Thymus (tissue), 11 donors: ENCODE results near the gene CASKIN1. TPM values are rescaled to one million over a fixed set of nuclear protein-coding genes. Genes with fewer than 3 reads are reported as not detected.
A peak's percentile ranks its signal among the peaks of the same experiment; 100 is the strongest.

ENCODE experiments used
- DNase-seq, 9 donors: peaks; one replicate each; pipeline ENCODE4 v3.0.0-alpha.2; 2013; ENCODE audit warnings: low spot score in 9 of 9, low read depth in 6 of 9, missing footprints in 1 of 9
- H3K27ac ChIP-seq, 2 donors: one replicate each; pipeline ENCODE4 v1.5.1; 2013; ENCODE audit warnings: control low read depth in 1 of 2, low read depth in 1 of 2, low read length in 1 of 2, mild to moderate bottlenecking in 1 of 2, moderate library complexity in 1 of 2
- H3K27me3 ChIP-seq, 2 donors: one replicate each; pipeline ENCODE4 v1.5.1; 2013; ENCODE audit warnings: low read length in 1 of 2; ENCODE audit not compliant: control insufficient read depth in 2 of 2, insufficient read depth in 1 of 2
- H3K36me3 ChIP-seq, 2 donors: one replicate each; pipeline ENCODE4 v1.5.1; 2013; ENCODE audit warnings: low read length in 1 of 2, mild to moderate bottlenecking in 1 of 2, moderate library complexity in 1 of 2; ENCODE audit not compliant: control insufficient read depth in 2 of 2, insufficient read depth in 2 of 2
- H3K4me1 ChIP-seq, 2 donors: one replicate each; pipeline ENCODE4 v1.5.1; 2013; ENCODE audit warnings: low read length in 2 of 2; ENCODE audit not compliant: control insufficient read depth in 2 of 2, insufficient read depth in 2 of 2
- H3K4me3 ChIP-seq, 2 donors: one replicate each; pipeline ENCODE4 v1.5.1; 2013; ENCODE audit warnings: low read length in 2 of 2, control low read depth in 1 of 2, mild to moderate bottlenecking in 1 of 2
- H3K9me3 ChIP-seq, 2 donors: one replicate each; pipeline ENCODE4 v1.5.1; 2013; ENCODE audit warnings: low read length in 1 of 2, mild to moderate bottlenecking in 1 of 2; ENCODE audit not compliant: control insufficient read depth in 2 of 2, insufficient read depth in 1 of 2
- WGBS: extraction: QIAGEN DNeasy Blood & Tissue Kit; methylation state at CpG from one replicate; pipeline ENCODE4 v1.1.7; 2013; 5-methylcytosine and 5-hydroxymethylcytosine counted together
- polyA plus RNA-seq: library from polyadenylated mRNA; stranded (reverse); fragments of 200-250 nt; gene quantifications from one replicate; pipeline ENCODE4 v1.2.3, GENCODE V29; 2013
- total RNA-seq: library from RNA; stranded (reverse); fragments of 120-200 nt; gene quantifications from one replicate; pipeline ENCODE4 v1.2.4, GENCODE V29; 2013
- donor health status: healthy.

CASKIN1 gene
- total and polyA plus RNA-seq, 2 donors, result 0.05 to 0.48 TPM

- Histone ChIP-seq H3K36me3 (peaks cover 12 to 16% of the 10 kb centered on the region in 2 donors), H3K27me3 (no peaks in the 10 kb centered on the region), H3K9me3 (peaks cover 0 to 3% of the 10 kb centered on the region in 2 donors), H3K27ac (no peak overlapping the region), H3K4me1 (peaks cover 25 to 38% of the 10 kb centered on the region in 2 donors), H3K4me3 (no peak overlapping the region)
- WGBS, result 98% methylated on average over 27 of the region's 27 CpGs
- DNase-seq, result no peak
These were observed 38.7 kb downstream of the CASKIN1 start for GRCh38 chr16:2157480-2158261.

- no peak overlapping the region for H3K27ac ChIP-seq
- WGBS, result 94% methylated on average over 5 of the region's 5 CpGs
These were observed 39.6 kb downstream of the CASKIN1 start for GRCh38 chr16:2156849-2157224.

DNA sequence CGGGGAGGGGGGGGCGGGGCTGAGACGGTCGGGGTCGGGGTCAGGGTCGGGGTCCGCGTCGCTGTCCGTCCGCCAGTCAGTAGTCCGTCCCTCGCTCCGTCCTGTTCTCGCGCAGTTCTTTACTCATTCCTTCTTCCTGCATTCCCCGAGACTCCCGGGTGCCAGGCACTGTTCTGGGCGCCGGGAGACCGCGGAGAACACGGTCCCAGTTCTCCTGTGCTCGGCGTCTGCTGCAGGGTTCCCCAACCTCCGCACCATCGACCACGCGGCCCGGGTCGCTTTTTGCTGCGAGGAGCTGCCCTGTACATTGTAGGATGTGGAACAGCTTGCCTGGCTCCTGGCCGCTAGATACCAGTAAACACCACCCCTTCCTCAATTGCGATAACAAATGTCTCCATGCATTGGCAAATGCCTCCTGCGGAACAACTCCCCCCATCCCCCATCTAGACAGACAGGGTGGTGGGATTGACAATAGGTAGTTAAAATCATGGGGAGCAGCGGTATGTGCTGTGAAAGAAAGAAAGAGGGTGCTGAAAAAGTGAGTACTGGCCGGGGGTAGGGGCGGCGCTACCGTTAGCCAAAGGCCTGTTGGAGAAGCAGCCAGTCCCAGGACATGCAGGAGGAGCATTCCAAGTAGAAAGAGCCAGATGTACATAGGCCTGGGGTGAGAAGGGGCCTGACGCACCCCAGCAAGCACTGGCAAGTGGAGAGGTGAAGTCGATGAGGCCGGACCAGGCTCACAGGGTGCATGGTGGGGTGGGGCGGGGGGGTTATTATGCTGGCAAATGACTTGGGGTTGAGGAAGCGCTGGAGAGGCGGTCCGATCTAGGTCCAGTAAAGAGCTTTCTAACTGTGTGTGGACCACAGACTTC, 40.2 kb downstream of the CASKIN1 start:
- DNase-seq, result peak in 1 of 9 donors; percentile 36
- H3K36me3 ChIP-seq, result peaks cover 17 to 27% of the 10 kb centered on the region in 2 donors

More at GRCh38 chr16:2156849-2157224, 39.6 kb downstream of the CASKIN1 start:
- no peak for DNase-seq
- Histone ChIP-seq H3K4me3 (no peak overlapping the region), H3K27me3 (no peaks in the 10 kb centered on the region), H3K36me3 (peaks cover 10 to 21% of the 10 kb centered on the region in 2 donors), H3K9me3 (peaks cover 0 to 3% of the 10 kb centered on the region in 2 donors), H3K4me1 (peaks cover 27 to 44% of the 10 kb centered on the region in 2 donors)

DNA sequence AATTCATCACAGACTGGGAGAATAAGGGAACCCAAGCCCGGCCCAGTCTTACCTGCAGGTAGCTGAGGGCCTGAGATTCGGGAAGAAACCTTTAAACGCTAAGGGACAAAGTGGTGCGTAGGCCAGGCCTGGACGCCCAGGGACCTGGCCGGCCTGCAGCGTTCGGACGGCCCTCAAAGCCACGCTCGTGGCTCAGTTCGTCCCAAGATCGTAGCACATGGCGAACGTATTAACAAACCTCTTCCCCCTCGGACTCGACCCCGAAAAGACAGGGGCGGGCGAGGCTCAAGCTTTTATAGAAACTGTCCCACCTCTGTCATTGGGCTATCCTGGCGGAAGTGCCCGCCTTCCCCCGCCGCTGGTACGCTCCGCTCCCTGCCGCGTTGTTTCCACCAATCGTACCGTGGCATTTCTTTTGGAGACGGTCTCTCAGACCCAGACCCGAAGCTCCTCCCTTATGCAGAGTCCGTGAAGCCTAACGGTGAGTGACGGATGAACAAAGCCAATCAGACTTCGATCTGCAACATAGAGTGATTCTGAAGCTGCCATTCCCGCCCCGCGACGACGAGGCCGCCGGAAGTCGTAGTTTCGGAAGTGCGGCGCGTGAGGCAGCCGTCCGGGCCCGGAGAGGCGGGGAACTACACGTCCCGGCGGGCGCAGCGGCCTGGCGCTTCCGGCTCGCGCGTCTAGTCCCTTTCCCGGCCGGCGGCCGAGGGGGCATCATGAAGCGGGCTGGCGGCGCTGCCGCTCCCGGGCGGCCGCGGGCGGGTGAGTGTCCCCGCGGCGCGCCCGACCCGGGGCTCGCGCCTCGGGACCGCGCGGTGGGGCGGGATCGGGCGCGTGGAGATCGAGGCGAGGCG, 41.1 kb downstream of the CASKIN1 start, which contains the start of gene TRAF7:
Gene TRAF7, plus strand, starts transcription at position 692 of the 860 bp plus-strand sequence. CDS start 8,139 bp downstream, outside the sequence.
- Histone ChIP-seq H3K4me1 (peaks cover 27 to 56% of the 10 kb centered on the region in 2 donors), H3K27ac (peak within 1 kb of the TSS; percentile 91 to 92), H3K4me3 (peak within 1 kb of the TSS; percentile 82 to 98), H3K27me3 (peaks cover 0 to 10% of the 10 kb centered on the region in 2 donors), H3K9me3 (peaks cover 0 to 3% of the 10 kb centered on the region in 2 donors), H3K36me3 (peaks cover 24 to 29% of the 10 kb centered on the region in 2 donors)
- DNase-seq, result peak; percentile 94 to 100 (median 100)
- WGBS, result under 1% methylated on average over 94 of the region's 94 CpGs

More for the DNA sequence above, 40.2 kb downstream of the CASKIN1 start:
- H3K4me1 ChIP-seq, result peaks cover 27 to 50% of the 10 kb centered on the region in 2 donors
- 12% methylated on average over 47 of the region's 47 CpGs for WGBS
- peaks cover 0 to 3% of the 10 kb centered on the region in 2 donors for H3K27me3 ChIP-seq
- peak overlapping the region; percentile 77 to 82 for H3K4me3 ChIP-seq
- peaks cover 0 to 3% of the 10 kb centered on the region in 2 donors for H3K9me3 ChIP-seq
- no peak overlapping the region for H3K27ac ChIP-seq

- Histone ChIP-seq H3K9me3 (peaks cover 0 to 3% of the 10 kb centered on the region in 2 donors), H3K4me3 (peak overlapping the region; percentile 82 to 98), H3K27ac (peak overlapping the region; percentile 91 to 92), H3K27me3 (peaks cover 2 to 17% of the 10 kb centered on the region in 2 donors), H3K4me1 (peaks cover 29 to 63% of the 10 kb centered on the region in 2 donors), H3K36me3 (peaks cover 24 to 29% of the 10 kb centered on the region in 2 donors)
- WGBS, result 4% methylated on average over 23 of the region's 23 CpGs
- no peak for DNase-seq
These were observed 41.8 kb downstream of the CASKIN1 start for GRCh38 chr16:2154533-2155090.

DNA sequence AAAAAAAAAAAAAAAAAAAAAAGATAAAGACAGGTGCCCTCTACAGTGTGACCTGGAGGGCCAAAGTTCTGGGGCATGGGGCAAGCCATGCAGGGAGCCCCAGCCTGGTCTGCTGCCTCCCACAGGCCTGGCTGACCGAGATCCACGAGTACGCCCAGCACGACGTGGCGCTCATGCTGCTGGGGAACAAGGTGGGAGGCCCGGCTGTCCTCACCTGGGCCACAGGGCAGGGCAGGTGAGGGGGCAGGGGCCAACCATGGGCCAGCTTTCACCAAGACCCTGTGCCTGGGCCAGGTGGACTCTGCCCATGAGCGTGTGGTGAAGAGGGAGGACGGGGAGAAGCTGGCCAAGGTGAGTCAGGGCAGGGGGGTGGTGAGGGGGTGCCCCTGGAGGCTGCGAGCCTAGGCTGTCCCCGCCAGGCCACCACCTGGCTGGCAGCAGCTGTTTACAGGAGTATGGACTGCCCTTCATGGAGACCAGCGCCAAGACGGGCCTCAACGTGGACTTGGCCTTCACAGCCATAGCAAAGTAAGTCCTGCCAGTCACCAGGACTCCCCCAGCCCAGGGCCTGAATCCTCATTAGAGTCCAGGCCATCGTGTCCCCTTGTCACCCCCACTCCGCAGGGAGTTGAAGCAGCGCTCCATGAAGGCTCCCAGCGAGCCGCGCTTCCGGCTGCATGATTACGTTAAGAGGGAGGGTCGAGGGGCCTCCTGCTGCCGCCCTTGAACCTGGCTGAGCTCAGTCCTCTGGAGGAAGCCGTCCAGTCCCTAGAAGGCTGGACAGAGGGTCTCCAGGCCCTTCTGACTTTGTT, 43.5 kb downstream of the CASKIN1 start:
- H3K27me3 ChIP-seq, result peaks cover 13 to 33% of the 10 kb centered on the region in 2 donors
- no peak for DNase-seq
- peaks cover 38 to 75% of the 10 kb centered on the region in 2 donors for H3K4me1 ChIP-seq
- peaks cover 19 to 28% of the 10 kb centered on the region in 2 donors for H3K36me3 ChIP-seq
- 73% methylated on average over 25 of the region's 25 CpGs for WGBS
- peaks cover 0 to 7% of the 10 kb centered on the region in 2 donors for H3K9me3 ChIP-seq
- H3K27ac ChIP-seq, result no peak overlapping the region
- H3K4me3 ChIP-seq, result peak overlapping the region; percentile 82 to 98

- peaks cover 23 to 47% of the 10 kb centered on the region in 2 donors for H3K27me3 ChIP-seq
- H3K4me3 ChIP-seq, result no peak overlapping the region
- WGBS, result 90% methylated on average over 13 of the region's 13 CpGs
- peaks cover 35 to 65% of the 10 kb centered on the region in 2 donors for H3K4me1 ChIP-seq
- H3K27ac ChIP-seq, result no peak overlapping the region
- H3K36me3 ChIP-seq, result peaks cover 18 to 25% of the 10 kb centered on the region in 2 donors
- DNase-seq, result no peak
- peaks cover 0 to 7% of the 10 kb centered on the region in 2 donors for H3K9me3 ChIP-seq
These were observed 45.0 kb downstream of the CASKIN1 start for GRCh38 chr16:2151188-2152091.
